HG02642 (cell line): ENCODE results near the gene VPS13D.
"Not testable (repeated sequence)": the region's sequence is repeated elsewhere in the genome, so short reads cannot be mapped to it uniquely, and the experiment has no call there.

Experiments used
- ATAC-seq: cut with Tn5 transposase; IDR thresholded peaks from one replicate; pipeline ENCODE4 v1.9.1; 2021; ENCODE audit warnings: mild to moderate bottlenecking; ENCODE audit not compliant: unreplicated experiment, poor library complexity

The VPS13D gene

DNA sequence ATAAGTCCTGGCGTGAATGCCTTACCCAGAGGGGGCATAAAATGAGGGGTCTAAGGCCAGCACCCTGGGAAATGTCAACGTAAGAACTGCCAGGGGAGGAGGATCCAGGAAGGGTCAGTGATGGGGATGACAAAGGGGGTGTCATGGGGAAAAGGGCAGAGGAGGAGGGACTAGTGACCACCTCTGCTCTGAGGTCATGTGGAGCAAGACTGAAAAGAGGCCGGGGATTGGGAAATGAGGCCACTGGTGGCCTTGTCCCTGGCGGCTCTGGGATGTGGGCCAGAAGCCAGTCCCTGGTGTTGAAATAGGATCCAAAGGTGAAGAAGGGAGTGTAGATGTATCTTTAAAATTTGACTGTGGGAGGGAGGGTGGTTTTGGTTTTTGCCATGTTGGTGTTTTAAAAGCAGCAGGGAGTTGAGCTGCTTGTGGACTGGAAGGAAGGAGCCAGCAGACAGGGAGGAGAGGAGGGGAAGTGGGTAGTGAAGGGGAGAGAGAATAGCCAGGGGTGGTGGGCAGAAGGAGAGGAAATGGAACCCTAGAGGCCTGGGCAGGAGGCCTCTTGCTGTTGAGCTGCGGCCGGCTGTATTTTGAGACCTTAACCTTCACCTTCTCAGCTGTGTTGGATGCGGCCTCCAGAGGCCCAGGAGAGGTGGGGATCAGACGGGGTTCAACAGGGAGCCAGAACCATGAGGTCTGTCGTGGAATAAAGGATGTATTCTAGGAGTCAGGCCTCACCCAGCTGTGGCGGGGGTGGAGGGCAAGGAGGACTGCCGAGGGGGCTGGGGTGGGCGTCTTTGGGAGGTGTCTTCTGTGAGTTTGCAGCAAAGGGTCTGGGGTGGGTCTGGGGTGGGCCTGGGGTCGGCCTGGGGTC is 295.7 kb downstream of the VPS13D start:
- ATAC-seq: no peak

DNA sequence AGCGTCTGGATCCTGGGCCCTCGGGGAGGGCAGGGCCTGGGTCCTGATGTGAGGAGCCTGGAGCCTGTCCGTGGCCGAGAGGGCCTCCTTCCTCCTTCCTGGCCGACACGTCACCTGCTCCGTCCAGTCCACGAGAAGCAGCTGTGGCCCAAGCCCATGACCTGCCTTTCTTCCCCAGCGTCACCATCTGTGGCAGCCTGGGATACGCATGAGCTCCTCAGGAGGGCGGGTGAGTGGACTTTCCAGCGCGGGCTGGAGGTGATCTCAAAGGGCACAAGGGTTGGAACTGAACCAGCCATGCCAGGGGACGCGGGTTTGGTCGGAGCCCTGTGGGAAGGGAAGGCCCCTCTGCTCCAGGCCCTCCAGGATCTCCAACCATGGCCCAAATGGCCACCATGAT is 297.7 kb downstream of the VPS13D start:
- no peak for ATAC-seq

- ATAC-seq: no peak
Observed at GRCh38 chr1:12528021-12528852, 298.4 kb downstream of the VPS13D start.

GRCh38 chr1:12529640-12530174 is 299.9 kb downstream of the VPS13D start:
- no peak for ATAC-seq

DNA sequence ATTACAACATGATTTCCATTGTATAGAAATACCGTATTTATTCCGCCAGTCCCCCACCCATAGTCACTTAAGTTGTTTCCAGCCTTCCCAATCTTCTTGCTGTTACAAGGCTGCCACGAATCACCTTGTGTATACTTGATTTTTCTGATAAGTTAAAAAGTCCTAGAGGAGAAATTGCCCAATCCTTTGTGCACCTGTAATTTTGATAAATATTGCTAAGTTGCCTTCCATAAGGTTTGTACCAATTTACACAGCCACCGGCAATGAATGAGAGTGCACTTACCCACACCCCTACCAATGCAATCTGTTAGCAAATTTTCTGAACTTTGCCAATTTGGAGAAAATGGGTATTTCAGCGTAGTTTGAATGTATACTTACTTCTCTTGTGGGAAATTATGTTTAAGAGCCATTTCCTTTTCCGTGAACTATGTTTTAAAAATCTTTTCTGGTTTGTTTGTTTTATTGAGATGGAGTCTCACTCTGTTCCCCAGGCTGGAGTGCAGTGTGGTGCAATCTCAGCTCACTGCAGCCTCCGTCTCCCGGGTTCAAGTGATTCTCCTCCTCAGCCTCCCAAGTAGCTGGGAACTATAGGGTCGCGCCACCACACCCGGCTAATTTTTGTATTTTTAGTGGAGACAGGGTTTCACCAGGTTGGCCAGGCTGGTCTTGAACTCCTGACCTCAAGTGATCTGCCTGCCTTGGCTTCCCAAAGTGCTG is 300.8 kb downstream of the VPS13D start:
- ATAC-seq: no peak

- no peak for ATAC-seq
Observed at GRCh38 chr1:12531179-12531499, 301.3 kb downstream of the VPS13D start.

DNA sequence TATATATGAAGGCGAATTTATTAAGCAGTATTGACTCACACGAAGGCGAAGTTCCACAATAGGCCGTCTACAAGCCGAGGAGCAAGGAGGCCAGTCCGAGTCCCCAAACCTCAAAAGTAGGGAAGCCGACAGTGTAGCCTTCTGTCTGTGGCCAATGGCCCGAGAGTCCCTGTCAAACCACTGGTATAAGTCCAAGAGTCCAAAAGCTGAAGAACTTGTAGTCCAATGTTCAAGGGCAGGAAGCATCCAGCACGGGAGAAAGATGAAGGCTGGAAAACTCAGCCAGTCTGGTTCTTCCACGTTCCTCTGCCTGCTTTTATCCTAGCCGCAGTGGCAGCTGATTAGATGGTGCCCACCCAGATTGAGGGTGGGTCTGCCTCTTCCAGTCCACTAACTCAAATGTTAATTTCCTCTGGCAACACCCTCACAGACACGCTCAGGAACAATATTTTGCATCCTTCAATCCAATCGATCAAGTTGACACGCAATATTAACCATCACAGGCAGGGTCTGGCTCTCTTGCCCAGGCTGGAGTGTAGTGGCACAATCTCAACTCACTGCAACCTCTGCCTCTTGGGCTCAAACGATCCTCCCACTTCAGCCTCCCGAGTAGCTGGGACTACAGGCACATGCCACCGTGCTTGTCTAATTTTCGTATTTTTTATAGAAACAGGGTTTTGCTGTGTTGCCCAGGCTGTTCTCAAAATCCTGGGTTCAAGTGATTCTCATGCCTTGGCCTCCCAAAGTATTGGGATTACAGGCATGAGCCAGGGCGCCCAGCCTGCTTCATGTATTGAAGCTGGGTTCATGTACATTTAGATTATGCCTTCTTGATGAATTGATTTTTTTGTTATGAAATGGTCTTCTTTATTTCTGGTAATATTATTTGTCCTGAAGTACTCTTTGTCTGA is 302.8 kb downstream of the VPS13D start:
- ATAC-seq: no peak

DNA sequence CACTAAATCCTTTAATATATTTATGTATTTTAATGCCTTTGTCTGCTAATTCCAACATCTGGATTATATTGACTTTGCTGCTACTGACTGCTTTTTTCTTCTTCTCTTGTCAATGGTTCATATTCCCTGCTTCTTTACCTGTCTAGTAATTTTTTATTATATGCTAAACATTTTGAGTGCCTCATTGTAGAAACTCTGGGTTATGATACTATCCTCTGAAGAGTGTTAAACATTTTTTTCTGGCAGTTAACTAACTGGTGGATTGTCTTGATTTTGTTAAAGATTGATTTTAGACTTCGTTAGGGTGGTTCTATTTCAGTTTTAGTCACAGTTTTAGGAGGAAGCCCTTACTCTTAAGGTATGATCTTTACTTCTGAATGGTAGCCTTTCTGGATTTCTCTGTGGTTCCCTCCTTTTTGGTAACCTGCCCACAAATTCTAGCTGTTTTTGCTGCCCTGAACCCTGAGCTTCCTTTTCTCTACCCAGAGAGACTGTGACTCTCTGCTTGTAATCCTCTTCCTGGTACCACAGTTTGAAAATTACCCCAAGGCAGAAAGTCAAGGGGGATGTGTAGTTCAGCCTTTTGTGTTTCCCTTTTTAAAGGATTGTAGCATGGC is 306.3 kb downstream of the VPS13D start:
- no peak for ATAC-seq

DNA sequence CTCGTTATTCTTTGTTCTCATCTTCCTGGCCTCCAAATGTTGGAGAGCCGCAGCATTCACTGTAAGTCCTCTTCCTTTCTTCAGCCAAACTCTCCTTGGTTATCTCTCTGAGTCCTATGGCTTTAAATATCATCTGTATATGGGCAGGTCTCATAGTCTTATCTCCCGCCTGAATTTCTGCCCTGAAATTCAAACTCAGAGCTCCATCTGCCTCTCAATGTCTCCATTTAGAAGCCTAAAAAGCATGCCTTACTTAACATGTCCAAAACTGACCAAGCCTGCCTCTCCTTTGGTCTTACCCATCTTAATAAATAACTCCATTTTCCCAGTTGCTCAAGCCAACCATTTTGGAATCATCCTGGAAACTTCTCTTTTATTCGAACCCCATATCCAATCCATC is 307.5 kb downstream of the VPS13D start:
- no peak for ATAC-seq

GRCh38 chr1:12537906-12538461 is 308.2 kb downstream of the VPS13D start:
- no peak for ATAC-seq

DNA sequence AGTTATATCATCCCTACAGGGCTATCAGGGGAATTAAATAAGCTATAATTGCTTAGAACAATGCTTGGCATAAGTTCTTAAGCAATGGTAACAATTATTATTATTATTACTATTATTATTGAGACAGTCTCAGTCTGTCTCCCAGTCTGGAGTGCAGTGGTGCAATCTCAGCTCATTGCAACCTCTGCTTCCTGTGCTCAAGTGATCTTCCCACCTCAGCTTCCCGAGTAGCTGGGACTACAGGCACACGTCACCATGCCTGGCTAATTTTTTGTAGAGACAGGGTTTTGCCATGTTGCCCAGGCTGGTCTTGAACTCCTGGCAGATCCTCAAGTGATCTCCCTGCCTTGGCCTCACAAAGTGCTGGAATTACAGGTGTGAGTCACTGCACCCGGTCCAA is 308.7 kb downstream of the VPS13D start:
- not testable (repeated sequence) for ATAC-seq

DNA sequence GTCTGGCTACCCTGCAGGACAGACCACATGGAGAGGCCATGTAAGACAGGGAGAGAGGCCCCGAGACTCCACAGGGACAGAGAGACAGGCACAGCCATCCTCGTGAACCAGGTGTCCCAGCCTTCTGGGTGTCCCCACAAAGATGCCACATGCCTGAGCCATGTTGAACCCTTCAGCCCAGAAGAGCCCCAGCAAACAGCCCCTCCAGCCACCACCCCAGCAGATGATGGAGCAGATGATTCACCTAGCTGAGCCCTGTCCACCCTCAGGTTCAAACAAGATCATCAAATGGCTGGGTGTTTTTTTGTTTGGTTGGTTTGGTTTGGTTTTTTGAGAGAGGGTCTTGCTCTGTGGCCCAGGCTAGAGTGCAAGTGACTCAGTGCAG is 309.5 kb downstream of the VPS13D start:
- ATAC-seq: no peak

- no peak for ATAC-seq
Observed at GRCh38 chr1:12539705-12540579, 310.1 kb downstream of the VPS13D start.

DNA sequence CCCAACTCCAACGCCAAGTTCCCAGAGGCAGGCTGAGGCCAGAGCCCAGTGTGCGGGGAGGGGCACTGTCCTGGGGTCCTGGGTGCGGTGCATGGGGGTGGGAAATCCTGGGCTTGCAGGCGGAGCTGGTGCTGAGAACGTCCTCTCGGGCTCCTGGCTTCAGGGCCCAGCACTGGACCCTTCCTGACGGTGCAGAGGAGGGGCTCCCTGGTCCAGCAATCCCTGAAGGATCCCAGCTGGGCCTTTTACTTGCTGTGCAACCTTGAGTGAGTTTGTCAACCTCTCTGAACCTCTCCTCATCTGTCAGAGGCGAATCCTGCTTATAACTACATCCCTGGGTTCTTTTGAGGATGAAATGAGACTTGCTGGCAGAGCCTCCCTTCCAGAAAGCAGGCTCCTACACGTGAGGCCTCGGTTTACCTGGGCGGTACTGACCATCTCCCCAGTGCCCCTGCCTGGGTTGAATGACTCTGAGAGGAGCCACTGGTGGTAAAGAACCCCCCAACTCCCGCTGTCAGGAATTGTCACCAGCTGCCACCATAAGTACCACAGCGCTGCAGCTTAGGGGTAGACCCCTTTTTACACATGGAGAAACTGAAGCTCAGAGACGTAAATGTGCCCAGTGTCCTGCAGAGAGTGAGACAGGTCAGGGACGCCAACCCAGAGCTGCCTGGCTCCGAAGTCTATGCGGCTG is 310.9 kb downstream of the VPS13D start:
- no peak for ATAC-seq

DNA sequence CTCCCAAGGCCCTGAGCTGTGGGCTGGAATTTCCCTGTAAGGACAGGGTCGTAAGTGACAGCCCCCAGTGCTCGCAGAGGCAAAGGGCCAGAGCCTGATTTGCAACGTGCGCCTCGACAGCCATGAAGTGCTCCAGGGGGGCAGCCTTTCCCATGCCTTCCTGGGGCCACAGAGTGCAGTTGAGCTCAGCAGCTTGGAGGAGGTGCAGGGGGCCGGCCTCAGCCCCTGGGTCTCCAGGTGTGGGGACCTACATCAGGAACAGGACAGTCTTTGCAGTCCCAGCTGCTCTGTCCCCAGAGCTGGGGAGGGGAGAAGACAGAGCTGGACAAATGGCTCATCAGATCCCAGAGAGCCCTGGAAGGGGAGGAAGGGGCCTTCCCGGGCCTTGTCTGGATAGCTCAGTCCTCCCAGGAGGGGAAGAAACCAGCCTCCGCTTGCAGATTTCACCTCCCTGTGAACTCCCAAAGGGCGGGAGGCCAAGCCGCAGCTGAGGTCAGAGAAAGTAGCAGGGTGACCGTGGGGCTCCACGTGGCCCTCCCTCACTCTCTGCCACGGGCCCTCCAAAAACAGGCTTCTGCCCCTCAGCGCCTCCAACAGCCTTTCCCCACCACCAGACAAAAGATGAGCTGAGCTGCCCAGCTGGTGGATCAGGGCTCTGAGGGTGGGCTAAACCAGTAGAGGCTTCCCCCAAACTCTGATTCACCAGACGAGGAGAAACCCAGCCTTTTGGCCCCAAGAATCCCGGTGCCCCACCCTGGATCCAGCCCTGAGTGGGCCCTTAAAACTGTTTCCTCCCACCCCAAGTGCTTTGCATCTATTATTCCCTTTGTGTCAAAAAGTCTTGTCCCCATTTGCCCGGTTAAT is 311.7 kb downstream of the VPS13D start:
- no peak for ATAC-seq

GRCh38 chr1:12542138-12542465 is 312.3 kb downstream of the VPS13D start:
- ATAC-seq: no peak
